Ramos (cell line): ENCODE measurements around the gene SLC30A3.
"Not testable (repeated sequence)": the region's sequence is repeated elsewhere in the genome, so short reads cannot be mapped to it uniquely, and the experiment has no call there.

ENCODE experiments used
- in situ Hi-C: fragments of 300-500 bp; cut with MboI; formaldehyde crosslinking; loops from one replicate; pipeline ENCODE4 v1.14.3; 2022; ENCODE audit warnings: low sequenced_read_pairs; ENCODE audit not compliant: unreplicated experiment

The SLC30A3 gene

GRCh38 chr2:27262379-27263286, at the start of gene SLC30A3:
SLC30A3 (minus strand) TSS chr2:27263047; CDS start chr2:27262906, 141 bp downstream.
- in situ Hi-C loops, result no loop called here

GRCh38 chr2:27312152-27312551, 49.3 kb upstream of the SLC30A3 start:
- in situ Hi-C loops, result no loop called here

GRCh38 chr2:27309651-27310050, 46.8 kb upstream of the SLC30A3 start:
- in situ Hi-C loops, result no loop called here

GRCh38 chr2:27308359-27308881, 45.6 kb upstream of the SLC30A3 start, which contains the start of gene UCN:
UCN (minus strand) TSS chr2:27308445; CDS start chr2:27307895, 550 bp downstream.
- in situ Hi-C loops, result no loop called here

GRCh38 chr2:27307545-27308358, 44.9 kb upstream of the SLC30A3 start:
- in situ Hi-C loops, result no loop called here

GRCh38 chr2:27307287-27307544, 44.4 kb upstream of the SLC30A3 start:
- in situ Hi-C loops, result no loop called here

- in situ Hi-C loops, result no loop called here
Observed at GRCh38 chr2:27306573-27307286, 43.9 kb upstream of the SLC30A3 start.

GRCh38 chr2:27306136-27306535, 43.3 kb upstream of the SLC30A3 start:
- in situ Hi-C loops, result no loop called here

- in situ Hi-C loops, result no loop called here
Observed at GRCh38 chr2:27305516-27305915, 42.7 kb upstream of the SLC30A3 start.

- in situ Hi-C loops, result no loop called here
Observed at GRCh38 chr2:27304488-27305240, 41.8 kb upstream of the SLC30A3 start.

GRCh38 chr2:27303093-27304025, 40.5 kb upstream of the SLC30A3 start:
- in situ Hi-C loops, result no loop called here

- in situ Hi-C loops, result not testable (repeated sequence)
Observed at GRCh38 chr2:27300606-27301005, 37.8 kb upstream of the SLC30A3 start.

- in situ Hi-C loops, result loop anchor here (5.0 kb wide), 1 partner anchor 336 kb away; no protein-coding TSS in a partner anchor
Observed at GRCh38 chr2:27298391-27299080, 35.7 kb upstream of the SLC30A3 start.

GRCh38 chr2:27297195-27297594, 34.3 kb upstream of the SLC30A3 start:
- in situ Hi-C loops, result loop anchor here (5.0 kb wide), 1 partner anchor 335 kb away; no protein-coding TSS in a partner anchor

- in situ Hi-C loops, result loop anchor here (5.0 kb wide), 1 partner anchor 334 kb away; no protein-coding TSS in a partner anchor
Observed at GRCh38 chr2:27296481-27296880, 33.6 kb upstream of the SLC30A3 start.

- in situ Hi-C loops, result loop anchor here (5.0 kb wide), 1 partner anchor 333 kb away; no protein-coding TSS in a partner anchor
Observed at GRCh38 chr2:27294928-27295327, 32.1 kb upstream of the SLC30A3 start.

GRCh38 chr2:27291865-27292264, 29.0 kb upstream of the SLC30A3 start:
- in situ Hi-C loops, result no loop called here

- in situ Hi-C loops, result no loop called here
Observed at GRCh38 chr2:27290549-27290948, 27.7 kb upstream of the SLC30A3 start.
